Esophagus squamous epithelium (tissue), 5 donors: ENCODE data around the gene ABHD15. TPM values are rescaled to one million over a fixed set of nuclear protein-coding genes. Genes with fewer than 3 reads are reported as not detected.

Source experiments
- DNase-seq: peaks from one replicate; lab custom pipeline; 2025; lab: John Stamatoyannopoulos, UW
- H3K27ac ChIP-seq, 4 donors: fragments of 200-600 bp; sonication (generic); one replicate each; pipeline ENCODE4 v1.5.1; 2016 to 2019; ENCODE audit warnings: mild to moderate bottlenecking in 1 of 4
- H3K27me3 ChIP-seq, 4 donors: fragments of 200-600 bp; sonication (generic); 1 replicate in 3 of 4; 2 replicates in 1 of 4; pipeline versions ENCODE4 v1.5.1 to v1.6.0; 2017 to 2021; ENCODE audit warnings: antibody characterized with exemption in 1 of 4
- H3K36me3 ChIP-seq, 3 donors: fragments of 200-600 bp; sonication (generic); one replicate each; pipeline ENCODE4 v1.5.1; 2016 to 2019
- H3K4me1 ChIP-seq, 3 donors: fragments of 200-600 bp; sonication (generic); one replicate each; pipeline ENCODE4 v1.5.1; 2017 to 2019
- H3K4me3 ChIP-seq, 4 donors: fragments of 200-600 bp; sonication (generic); 1 replicate in 3 of 4; 2 replicates in 1 of 4; pipeline ENCODE4 v1.5.1; 2016 to 2019; ENCODE audit warnings: mild to moderate bottlenecking in 2 of 4, moderate library complexity in 1 of 4
- H3K9me3 ChIP-seq, 3 donors: fragments of 200-600 bp; sonication (generic); one replicate each; pipeline ENCODE4 v1.5.1; 2016 to 2019
- CTCF ChIP-seq, 6 experiments: fragments of 450-650 bp in 4 of 6; fragments of 200-600 bp in 2 of 6; sonication (generic) in 2 of 6; IDR thresholded peaks; one replicate each; pipeline ENCODE4 v1.5.1; 2016 to 2019; ENCODE audit warnings: antibody characterized with exemption in 6 of 6, mild to moderate bottlenecking in 4 of 6, moderate library complexity in 4 of 6
- POLR2A ChIP-seq, 4 donors: fragments of 450-650 bp; IDR thresholded peaks; one replicate each; pipeline ENCODE4 v1.6.1; 2017; ENCODE audit warnings: antibody characterized with exemption in 4 of 4, mild to moderate bottlenecking in 4 of 4, moderate library complexity in 3 of 4
- WGBS, 2 donors: methylation state at CpG; one replicate each; pipeline ENCODE4 v1.1.5; 2018; 5-methylcytosine and 5-hydroxymethylcytosine counted together
- intact Hi-C: fragments of 100-400 bp; cut with DNase I; formaldehyde crosslinking; loops from one replicate; pipeline ENCODE4 v1.15.0; 2022
- total RNA-seq, 4 donors: library from RNA; depleted of rRNA; stranded (reverse); fragments of >200 nt; gene quantifications; one replicate each; pipeline ENCODE4 v1.1.0, GENCODE V29; 2016
- donor health status: DM: yes; HTN: yes; CAD: no.

The ABHD15 gene
- total RNA-seq, 4 donors from 2014 or later, result 4.3 to 7.2 (median 5.4) TPM

GRCh38 chr17:29591146-29591736 is 24.4 kb upstream of the ABHD15 start:
- H3K27ac ChIP-seq, result peak overlapping the region; percentile 91 to 95 (median 92)
- no peak for TF ChIP-seq POLR2A (IDR thresholded peaks at IDR 0.05)
- TF ChIP-seq CTCF (IDR thresholded peaks at IDR 0.05), result no peak
- 0 to 7% methylated on average over 12 to 19 of the region's 31 CpGs for WGBS, 2 donors
- intact Hi-C loops, result no loop called here
- no peaks in the 10 kb centered on the region for H3K27me3 ChIP-seq
- H3K4me1 ChIP-seq, result peaks cover 56 to 88% (median 65%) of the 10 kb centered on the region in 3 donors
- no peaks in the 10 kb centered on the region for H3K9me3 ChIP-seq
- H3K4me3 ChIP-seq, result peak overlapping the region in 3 of 4 donors; percentile 51 to 91 (median 74)
- no peak for DNase-seq
- H3K36me3 ChIP-seq, result no peaks in the 10 kb centered on the region

- Histone ChIP-seq H3K4me3 (peak overlapping the region; percentile 43 to 91 (median 68)), H3K4me1 (peaks cover 60 to 88% (median 65%) of the 10 kb centered on the region in 3 donors), H3K27me3 (no peaks in the 10 kb centered on the region), H3K9me3 (no peaks in the 10 kb centered on the region), H3K36me3 (no peaks in the 10 kb centered on the region), H3K27ac (peak overlapping the region; percentile 91 to 95 (median 92))
- intact Hi-C loops, result no loop called here
- no peak for TF ChIP-seq POLR2A (IDR thresholded peaks at IDR 0.05)
- no peak for TF ChIP-seq CTCF (IDR thresholded peaks at IDR 0.05)
- no peak for DNase-seq
- WGBS, 2 donors, result 12 to 22% methylated on average over 6 to 9 of the region's 30 CpGs
Measured at GRCh38 chr17:29590411-29591145, 23.7 kb upstream of the ABHD15 start.

- no peaks in the 10 kb centered on the region for H3K9me3 ChIP-seq
- 0 to 9% methylated on average over 2 to 9 of the region's 70 CpGs for WGBS, 2 donors
- no peaks in the 10 kb centered on the region for H3K36me3 ChIP-seq
- no peaks in the 10 kb centered on the region for H3K27me3 ChIP-seq
- peak within 1 kb of the TSS; percentile 91 to 95 (median 92) for H3K27ac ChIP-seq
- TF ChIP-seq POLR2A (IDR thresholded peaks at IDR 0.05) (peak in 3 of 4 donors; percentile 28 to 72 (median 38)), CTCF (IDR thresholded peaks at IDR 0.05) (peak in 1 of 6 experiments; percentile 19)
- no peak for DNase-seq
- H3K4me3 ChIP-seq, result peak within 1 kb of the TSS; percentile 70 to 91 (median 84)
- intact Hi-C loops, result no loop called here
- peaks cover 65 to 89% (median 66%) of the 10 kb centered on the region in 3 donors for H3K4me1 ChIP-seq
Measured at GRCh38 chr17:29589524-29590410, 22.9 kb upstream of the ABHD15 start, which contains the start of gene GIT1. Gene GIT1, minus strand, starts transcription at chr17:29589648. Its CDS starts 270 bp downstream, at chr17:29589378.

- 4% methylated on average over 3 of the region's 72 CpGs; no CpG with 5 or more reads in 1 of the 2 donors for WGBS, 2 donors
- peak overlapping the region; percentile 90 to 95 (median 92) for H3K27ac ChIP-seq
- H3K36me3 ChIP-seq, result no peaks in the 10 kb centered on the region
- no peaks in the 10 kb centered on the region for H3K27me3 ChIP-seq
- H3K4me1 ChIP-seq, result peaks cover 68 to 89% (median 69%) of the 10 kb centered on the region in 3 donors
- TF ChIP-seq CTCF (IDR thresholded peaks at IDR 0.05) (peak in 1 of 6 experiments; percentile 27), POLR2A (IDR thresholded peaks at IDR 0.05) (no peak)
- intact Hi-C loops, result no loop called here
- peak overlapping the region; percentile 70 to 91 (median 84) for H3K4me3 ChIP-seq
- DNase-seq, result no peak
- no peaks in the 10 kb centered on the region for H3K9me3 ChIP-seq
Measured at GRCh38 chr17:29588562-29589411, 21.9 kb upstream of the ABHD15 start.
